GM11168 (cell line): ENCODE data around the gene RPL7L1.
"Not testable (repeated sequence)": the region's sequence is repeated elsewhere in the genome, so short reads cannot be mapped to it uniquely, and the experiment has no call there.

Experiments used
- in situ Hi-C: fragments of 300-500 bp; cut with MboI; formaldehyde crosslinking; loops from one replicate; pipeline ENCODE4 v1.12.0; 2022; ENCODE audit warnings: low sequenced_read_pairs; ENCODE audit not compliant: unreplicated experiment

RPL7L1 gene

DNA sequence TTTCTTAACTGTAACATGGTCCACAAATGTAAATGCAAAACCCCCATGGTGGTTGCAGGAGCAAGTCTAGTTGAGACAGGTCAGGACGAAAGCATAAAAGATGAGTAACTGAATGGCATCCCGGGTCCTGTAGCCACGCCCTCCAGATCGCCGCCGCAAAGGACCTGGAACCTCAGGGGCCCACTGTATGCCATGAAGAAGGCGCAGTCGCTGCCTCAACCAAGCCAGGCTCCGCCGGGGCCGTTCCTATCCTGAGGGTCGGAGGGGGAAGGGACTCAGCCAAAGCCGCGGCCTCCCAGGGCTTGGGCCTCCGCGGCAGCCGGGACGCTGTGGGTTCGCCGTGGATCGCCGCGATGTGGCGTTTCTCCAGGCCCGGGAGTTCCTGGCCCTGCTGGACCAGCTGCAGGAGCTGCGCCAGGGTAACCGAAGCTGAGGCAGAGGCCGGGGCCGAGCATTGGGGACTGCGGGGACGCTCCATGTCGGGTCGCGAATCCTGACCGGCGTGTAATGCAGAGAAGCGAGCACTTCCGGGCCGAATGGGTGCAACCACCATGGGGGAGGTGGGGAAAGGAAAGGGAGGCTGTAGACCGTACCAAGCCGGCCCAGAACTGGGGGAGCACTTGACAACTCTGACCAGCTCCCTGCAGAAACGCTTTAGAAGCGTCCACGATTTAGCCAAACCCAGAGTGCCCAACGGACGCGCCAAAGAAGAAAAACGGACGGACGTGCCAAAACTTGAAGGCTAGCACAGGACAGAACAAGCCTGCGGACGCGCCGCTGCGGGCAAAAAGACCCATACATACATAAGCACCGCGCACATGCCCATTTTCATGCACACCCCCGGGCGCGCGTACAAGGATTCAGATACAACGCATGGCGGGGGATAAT is 11.1 kb downstream of the RPL7L1 start:
- in situ Hi-C loops: no loop called here

DNA sequence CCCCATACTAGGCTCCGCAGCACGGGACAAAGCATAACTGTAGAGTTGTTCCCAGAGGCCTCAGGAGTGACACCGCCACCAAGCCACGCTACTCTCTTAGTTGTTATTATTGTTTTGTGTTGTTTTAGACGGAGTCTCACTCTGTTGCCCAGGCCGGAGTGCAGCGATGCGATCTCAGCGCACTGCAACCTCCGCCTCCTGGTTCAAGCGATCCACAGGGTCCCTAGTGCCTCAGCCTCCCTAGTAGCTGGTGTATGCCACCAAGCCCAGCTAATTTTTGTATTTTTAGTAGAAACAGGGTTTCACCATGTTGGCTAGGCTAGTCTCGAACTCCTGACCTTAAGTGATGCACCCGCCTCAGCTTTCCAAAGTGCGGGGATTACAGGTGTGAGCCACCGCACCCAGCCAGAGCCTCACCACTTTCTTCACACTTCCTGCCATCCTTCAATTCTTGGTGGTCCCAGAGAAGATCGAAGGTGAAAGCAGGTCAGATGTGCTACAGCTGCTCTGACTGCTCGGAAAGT is 11.8 kb downstream of the RPL7L1 start:
- in situ Hi-C loops: no loop called here

DNA sequence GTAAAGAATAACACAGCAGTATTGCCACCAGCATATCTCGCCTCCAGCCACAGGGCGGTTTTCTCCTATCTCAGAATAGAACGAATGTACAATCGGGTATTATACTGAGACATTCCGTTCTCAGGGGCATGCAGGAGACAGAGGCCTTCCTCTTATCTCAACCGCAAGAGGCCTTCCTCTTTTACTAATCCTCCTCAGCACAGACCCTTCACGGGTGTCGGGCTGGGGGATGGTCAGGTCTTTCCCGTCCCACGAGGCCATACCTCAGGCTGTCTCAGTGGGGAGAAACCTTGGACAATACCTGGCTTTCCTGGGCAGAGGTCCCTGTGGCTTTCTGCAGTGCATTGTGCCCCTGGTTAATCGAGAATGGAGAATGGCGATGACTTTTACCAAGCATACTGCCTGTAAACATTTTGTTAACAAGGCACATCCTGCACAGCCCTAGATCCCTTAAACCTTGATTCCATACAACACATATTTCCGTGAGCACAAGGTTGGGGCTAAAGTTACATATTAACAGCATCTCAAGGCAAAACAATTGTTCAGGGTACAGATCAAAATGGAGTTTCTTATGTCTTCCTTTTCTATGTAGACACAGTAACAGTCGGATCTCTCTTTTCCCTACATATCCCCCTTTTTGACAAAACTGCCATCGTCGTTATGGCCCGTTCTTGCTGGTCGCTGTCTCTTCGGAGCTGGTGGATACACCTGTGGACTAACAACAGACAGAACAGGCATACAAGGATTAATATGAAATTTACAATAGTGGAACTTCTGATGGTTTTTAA is 14.8 kb downstream of the RPL7L1 start:
- in situ Hi-C loops: not testable (repeated sequence)

DNA sequence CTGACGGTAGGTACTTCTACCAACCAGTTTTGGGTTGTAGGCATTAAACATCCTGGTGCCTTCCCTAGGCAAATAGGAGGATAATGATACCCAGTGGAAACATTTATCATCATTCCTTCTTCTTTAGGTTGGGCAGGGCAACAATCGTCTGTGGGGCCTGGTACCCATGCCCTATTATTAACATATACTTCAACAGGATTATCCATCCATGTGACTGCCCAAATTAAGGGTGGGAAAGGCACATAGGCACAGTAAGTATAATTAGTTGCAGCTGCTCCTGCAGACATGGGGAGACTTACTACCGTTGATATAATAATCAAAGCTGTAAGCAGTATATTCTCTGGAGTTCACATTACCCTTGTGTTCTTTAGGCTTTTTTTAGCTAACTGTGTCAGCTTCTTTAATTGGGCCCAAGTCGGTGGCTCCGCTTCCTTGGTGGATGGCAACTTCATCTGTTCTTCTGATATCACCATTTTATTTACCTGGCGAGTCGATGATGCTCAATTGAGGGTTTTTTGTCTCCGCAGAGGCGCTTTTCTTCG is 16.8 kb downstream of the RPL7L1 start:
- in situ Hi-C loops: no loop called here

DNA sequence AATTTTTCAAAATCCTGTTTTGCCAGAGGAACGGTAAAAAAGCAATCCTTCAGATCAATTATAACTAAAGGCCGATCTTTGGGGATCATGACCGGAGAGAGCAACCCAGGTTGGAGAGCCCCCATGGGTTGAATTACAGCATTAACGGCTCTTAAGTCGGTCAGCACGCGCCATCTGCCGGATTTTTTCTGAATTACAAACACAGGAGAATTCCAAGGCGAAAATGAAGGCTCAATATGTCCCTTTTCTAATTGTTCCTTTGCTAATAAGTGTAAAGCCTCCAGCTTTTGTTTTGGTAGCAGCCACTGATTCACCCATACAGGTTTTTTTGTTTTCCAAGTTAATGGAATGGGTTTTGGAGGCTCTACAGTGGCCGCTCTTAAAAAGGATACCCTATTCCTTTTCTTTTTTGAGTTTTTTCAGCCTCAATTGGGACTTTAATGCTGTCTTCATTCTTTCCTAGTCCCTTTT is 19.5 kb downstream of the RPL7L1 start:
- in situ Hi-C loops: no loop called here

DNA sequence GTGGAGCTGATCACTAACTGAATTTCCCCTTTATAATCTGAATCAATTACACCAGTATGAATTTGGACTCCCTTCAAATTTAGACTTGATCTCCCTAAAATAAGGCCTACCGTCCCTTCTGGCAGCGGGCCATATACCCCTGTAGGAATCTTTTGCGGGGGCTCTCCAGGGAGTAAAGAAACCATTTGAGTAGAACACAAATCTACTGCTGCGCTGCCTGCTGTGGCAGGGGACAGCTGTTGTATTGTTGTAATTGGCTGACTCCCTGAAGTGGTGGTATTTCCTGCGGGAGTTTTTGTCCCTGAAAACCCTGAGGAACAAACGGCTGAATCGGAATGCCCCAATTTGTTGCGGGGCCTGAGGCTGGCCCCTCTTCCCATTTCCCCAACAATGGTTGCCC is 20.5 kb downstream of the RPL7L1 start:
- in situ Hi-C loops: no loop called here

DNA sequence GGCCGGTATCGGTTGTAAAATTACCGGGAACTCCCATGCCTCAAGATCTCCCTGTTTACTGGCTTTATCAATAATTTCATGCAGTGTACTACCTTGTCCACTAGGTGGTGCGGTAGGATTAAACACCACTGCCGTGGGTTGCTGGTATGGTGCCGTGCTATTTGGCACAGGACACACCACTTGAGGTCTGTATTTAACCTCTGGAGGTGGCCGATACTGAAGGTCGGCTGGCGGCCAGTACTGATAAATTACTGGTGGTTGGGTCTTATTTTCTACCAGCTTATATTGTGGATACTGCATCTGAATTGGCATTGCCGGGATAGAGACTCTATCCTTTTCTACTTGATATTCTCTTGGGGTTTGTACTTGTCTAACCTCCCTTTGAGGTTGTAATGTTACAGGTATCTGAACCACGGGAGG is 22.1 kb downstream of the RPL7L1 start:
- in situ Hi-C loops: no loop called here

DNA sequence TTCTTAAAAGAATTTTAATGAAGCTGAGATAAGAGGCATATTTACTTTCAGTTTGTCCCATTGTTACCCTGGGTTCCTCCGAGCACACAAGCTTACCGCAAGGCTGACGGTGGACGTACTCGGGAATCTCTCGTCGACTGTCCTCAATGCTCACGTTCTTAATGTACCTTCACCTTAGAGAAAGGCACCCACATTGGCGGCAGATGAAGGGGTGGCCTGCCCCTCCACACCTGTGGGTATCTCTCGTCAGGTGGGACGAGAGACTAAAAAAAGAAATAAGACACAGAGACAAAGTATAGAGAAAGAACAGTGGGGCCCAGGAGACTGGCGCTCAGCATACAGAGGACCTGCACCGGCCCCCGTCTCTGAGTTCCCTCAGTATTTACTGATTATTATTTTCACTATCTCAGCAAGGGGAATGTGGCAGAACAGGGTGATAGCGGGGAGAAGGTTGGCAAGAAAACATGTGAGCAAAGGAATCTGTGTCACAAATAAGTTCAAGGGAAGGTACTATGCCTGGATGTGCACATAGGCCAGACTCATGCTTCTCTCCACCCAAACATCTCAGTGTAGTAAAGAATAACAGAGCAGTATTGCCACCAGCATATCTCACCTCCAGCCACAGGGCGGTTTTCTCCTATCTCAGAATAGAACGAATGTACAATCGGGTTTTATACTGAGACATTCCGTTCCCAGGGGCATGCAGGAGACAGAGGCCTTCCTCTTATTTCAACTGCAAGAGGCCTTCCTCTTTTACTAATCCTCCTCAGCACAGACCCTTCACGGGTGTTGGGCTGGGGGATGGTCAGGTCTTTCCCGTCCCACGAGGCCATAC is 23.2 kb downstream of the RPL7L1 start:
- in situ Hi-C loops: not testable (repeated sequence)

DNA sequence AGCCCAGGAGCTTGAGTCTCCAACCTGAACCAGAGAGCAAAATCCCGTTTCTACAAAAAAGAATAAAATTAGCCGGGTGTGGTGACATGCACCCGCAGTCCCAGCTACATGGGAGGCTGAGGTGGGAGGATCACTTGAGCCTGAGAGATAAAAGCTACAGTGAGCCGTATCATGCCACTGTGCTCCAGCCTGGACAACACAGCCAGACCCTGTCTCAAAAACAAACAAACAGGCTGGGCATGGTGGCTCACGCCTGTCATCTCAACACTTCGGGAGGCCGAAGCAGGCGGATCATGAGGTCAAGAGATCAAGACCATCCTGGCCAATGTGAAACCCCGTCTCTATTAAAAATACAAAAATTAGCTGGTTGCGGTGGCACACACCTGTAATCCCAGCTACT is 25.1 kb downstream of the RPL7L1 start:
- in situ Hi-C loops: no loop called here

DNA sequence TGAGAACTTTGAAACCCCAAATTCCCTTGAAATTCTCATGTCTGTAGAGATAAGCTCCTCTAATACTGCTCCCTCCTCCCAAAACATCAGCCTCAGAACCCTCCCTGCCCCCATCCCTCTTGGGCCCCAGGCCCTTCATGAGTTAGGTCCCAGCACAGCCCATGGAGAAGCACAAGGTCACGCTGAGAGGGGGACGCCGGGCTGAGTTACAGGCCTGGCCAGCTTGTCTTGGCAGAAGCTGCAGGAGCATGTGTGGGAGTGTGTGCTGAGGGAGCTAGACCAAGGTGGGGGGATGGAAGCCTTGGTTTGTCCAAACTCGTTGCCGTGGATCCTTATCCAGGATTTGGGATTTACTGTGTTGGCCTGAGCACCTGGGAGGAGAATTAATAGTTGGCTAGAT is 27.9 kb downstream of the RPL7L1 start:
- in situ Hi-C loops: loop anchor here (5.0 kb wide), 1 partner anchor 235 kb away; no protein-coding TSS in a partner anchor

DNA sequence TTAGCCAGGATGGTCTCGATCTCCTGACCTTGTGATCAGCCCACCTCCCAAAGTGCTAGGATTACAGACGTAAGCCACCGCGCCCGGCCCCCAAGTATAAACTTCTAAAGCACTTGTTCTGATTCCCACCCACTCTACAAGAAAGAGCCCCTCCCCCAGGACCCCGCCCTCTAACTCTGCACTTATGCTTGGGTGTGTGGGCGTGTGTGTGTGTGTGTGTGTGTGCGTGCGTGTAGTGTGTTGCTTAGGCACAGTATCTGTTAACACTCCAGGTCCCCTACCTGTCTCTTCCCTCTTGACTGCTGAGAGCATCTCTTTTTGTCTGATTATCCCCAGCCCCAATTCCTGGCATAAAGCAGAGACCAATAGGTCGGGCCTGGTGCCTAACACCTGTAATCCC is 30.4 kb downstream of the RPL7L1 start:
- in situ Hi-C loops: loop anchor here (5.0 kb wide), 1 partner anchor 232 kb away; no protein-coding TSS in a partner anchor

DNA sequence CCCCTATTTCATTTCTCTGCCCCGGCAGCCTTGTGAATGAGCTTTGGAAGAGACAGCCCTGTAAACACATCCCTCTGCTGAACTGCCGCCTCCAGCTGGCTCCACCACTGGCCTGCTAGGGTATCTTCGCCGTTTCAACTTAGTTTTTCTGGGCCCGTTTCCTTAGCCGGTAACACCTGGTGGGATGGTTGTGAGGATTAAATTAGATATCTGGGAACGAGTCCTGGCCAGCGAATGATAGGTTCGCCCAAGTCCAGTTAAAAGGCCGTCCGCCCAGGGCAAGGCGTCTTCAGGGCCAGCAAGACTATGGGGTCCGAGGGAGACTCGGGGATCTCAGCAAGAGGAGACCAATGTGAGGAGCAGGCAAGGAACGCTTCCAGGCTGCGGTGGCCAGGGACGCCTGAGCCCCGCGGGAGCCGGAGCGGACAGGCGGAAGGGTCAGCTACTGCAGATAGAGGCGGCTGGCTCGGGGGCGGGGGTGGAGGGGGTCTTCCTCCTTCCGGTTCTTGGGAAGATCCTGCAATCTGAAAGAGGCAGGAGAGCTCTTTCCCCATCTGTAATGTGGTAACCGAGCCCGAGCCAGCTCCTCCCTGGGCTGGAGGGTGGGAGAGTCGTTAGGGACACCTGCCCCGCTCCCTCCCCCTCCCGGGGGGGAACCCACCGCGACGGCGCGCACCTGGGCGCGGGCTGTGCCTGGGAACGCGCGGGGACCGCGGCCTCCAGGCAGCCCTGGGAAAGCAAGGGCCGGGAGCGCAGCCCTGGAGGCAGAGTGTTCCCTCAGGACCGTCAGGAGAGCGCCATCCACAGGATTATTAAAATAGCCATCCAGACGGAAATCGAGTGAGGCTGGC is 32.0 kb downstream of the RPL7L1 start:
- in situ Hi-C loops: no loop called here

DNA sequence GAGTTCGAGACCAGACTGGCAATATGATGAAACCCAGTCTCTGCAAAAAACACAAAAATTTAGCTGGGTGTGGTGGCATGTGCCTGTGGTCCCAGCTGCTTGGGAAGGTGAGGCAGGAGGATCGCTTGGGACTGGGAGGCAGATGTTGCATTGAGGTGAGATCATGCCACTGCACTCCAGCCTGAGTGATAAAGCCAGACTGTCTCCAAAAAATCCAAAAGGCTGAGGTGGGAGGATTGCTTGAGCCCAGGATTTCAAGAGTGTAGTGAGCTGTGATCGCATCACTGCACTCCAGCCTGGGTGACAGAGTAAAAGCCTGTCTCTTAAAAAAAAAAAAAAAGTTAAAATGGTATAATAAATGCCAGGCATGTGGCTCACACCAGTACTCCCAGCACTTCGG is 35.1 kb downstream of the RPL7L1 start:
- in situ Hi-C loops: no loop called here

DNA sequence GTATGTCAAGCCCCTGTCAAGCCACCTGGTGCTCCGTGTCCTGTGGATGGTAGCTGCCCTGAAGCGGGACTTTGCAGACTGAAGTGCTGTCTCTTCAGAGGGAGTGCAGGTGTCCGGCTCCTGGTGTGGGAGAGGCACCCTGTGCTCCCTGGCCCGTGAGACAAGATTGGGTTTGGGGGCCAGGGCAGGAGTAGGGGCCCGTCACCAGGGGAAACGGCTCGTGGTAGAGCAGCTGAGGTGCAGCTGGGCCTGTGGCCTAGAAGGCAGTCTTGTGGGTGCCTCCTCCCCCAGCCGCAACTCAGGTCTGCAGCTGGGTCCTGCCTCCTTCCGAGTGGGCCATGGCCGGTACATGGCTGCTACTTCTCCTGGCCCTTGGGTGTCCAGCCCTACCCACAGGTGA is 36.3 kb downstream of the RPL7L1 start, which contains the start of gene PTCRA:
PTCRA (plus strand) TSS at position 322 of the 400 bp plus-strand sequence; CDS start at position 339, 17 bp downstream.
- in situ Hi-C loops: no loop called here

DNA sequence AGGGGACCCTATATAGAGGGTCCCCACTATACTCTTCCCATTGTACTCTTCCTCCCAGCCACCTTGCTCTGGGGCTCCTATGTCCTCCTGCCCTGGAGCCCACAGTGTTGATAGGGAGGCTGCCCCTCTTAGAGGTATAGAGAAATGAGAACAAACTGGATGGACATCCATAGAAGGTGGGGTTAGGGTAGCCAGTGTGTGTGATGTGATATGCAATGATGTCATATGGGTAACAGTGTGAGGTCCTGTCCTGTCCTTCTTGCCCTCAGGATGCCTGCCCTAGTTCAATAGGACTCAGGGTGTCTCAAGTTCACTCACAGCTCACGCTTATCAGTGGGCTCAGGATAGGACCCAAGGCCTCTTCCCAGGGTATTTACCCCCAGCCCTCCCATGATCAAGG is 36.9 kb downstream of the RPL7L1 start:
- in situ Hi-C loops: no loop called here

DNA sequence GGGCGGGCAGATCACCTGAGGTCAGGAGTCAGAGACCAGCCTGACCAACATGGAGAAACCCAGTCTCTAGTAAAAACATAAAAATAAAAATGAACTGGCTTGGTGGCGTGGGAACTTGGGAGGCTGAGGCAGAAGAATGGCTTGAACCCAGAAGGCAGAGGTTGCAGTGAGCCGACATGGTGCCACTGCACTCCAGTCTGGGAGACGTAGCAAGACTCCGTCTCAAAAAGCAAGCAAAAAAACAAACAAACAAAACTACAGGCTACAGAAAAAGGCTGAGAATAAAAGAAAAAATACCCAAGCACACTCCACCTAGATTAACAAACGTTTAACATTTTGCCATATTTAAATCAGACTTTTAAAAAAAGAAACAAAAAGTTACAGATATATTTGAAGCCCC is 42.4 kb downstream of the RPL7L1 start:
- in situ Hi-C loops: no loop called here

DNA sequence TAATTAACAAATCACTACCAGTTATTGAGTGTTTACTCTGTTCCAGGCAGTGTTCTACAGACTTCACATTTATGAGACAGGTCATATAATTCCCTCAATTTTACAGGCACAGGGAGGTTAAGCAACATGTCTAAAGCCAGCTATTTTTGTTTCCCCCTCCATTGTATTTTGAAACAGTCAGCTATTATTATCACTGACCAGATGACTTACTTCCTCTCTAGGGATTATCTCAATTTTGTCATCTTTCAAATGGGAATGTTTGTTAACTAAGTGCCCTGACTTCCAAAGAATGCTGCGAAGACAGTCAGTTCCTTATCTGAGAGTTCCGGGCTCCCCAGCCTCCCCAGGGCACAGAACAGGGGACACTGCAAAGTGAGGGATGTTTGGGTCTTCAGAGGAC is 44.2 kb downstream of the RPL7L1 start:
- in situ Hi-C loops: no loop called here

DNA sequence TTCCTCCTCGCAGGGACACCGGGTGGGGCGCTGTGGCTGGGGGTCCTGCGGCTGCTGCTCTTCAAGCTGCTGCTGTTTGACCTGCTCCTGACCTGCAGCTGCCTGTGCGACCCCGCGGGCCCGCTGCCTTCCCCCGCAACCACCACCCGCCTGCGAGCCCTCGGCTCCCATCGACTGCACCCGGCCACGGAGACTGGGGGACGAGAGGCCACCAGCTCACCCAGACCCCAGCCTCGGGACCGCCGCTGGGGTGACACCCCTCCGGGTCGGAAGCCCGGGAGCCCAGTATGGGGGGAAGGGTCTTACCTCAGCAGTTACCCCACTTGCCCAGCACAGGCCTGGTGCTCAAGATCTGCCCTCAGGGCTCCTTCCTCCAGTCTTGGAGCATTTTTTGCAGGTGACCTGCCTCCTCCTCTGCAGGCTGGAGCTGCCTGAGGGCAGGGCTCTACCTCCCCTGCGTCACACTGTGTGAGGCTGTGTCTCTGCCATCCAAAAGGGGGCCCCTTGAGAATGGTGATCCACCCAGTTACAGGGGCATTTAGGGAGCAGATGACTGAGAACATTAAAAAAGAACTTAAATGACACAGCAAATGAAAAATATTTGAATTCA is 45.9 kb downstream of the RPL7L1 start:
- in situ Hi-C loops: no loop called here
